Activated naive CD4-positive, alpha-beta T cell treated with anti-CD3 and anti-CD28 coated beads, Interleukin-2, amount 50 U/mL, for 16 hours (primary cell): ENCODE data around the gene EN2.

ENCODE experiments used
- DNase-seq: peaks from one replicate; pipeline ENCODE4 v3.0.0-alpha.2; 2020

EN2 gene

GRCh38 chr7:155488483-155489127 is 30.7 kb downstream of the EN2 start:
- DNase-seq = no peak

- DNase-seq = no peak
Observed at GRCh38 chr7:155489158-155489840, 31.4 kb downstream of the EN2 start.

GRCh38 chr7:155489862-155490696 is 32.1 kb downstream of the EN2 start:
- no peak for DNase-seq

- DNase-seq = no peak
Observed at GRCh38 chr7:155490697-155491628, 33.0 kb downstream of the EN2 start.

- DNase-seq = no peak
Observed at GRCh38 chr7:155491812-155492211, 33.9 kb downstream of the EN2 start.

- no peak for DNase-seq
Observed at GRCh38 chr7:155493744-155494538, 36.0 kb downstream of the EN2 start.

GRCh38 chr7:155494551-155494950 is 36.6 kb downstream of the EN2 start:
- DNase-seq = no peak

GRCh38 chr7:155495440-155496248 is 37.7 kb downstream of the EN2 start:
- DNase-seq = no peak

- DNase-seq = no peak
Observed at GRCh38 chr7:155496267-155497005, 38.5 kb downstream of the EN2 start.

GRCh38 chr7:155497149-155497901 is 39.4 kb downstream of the EN2 start:
- no peak for DNase-seq

- no peak for DNase-seq
Observed at GRCh38 chr7:155505422-155505793, 47.5 kb downstream of the EN2 start.

GRCh38 chr7:155506854-155507337 is 49.0 kb downstream of the EN2 start:
- no peak for DNase-seq

GRCh38 chr7:155507576-155507975 is 49.6 kb downstream of the EN2 start:
- DNase-seq = no peak

GRCh38 chr7:155508376-155509358 is 50.7 kb downstream of the EN2 start:
- no peak for DNase-seq

- DNase-seq = no peak
Observed at GRCh38 chr7:155509359-155509724, 51.4 kb downstream of the EN2 start.

GRCh38 chr7:155509725-155510551 is 52.0 kb downstream of the EN2 start:
- no peak for DNase-seq
